CD4-positive, CD25-positive, alpha-beta regulatory T cell (primary cell): ENCODE measurements around the gene NUMA1. TPM values are rescaled to one million over a fixed set of nuclear protein-coding genes. Genes with fewer than 3 reads are reported as not detected.

ENCODE experiments used
- ATAC-seq, 2 donors: fragments of 150-1000 bp; cut with Tn5 transposase; one replicate each; pipeline ENCODE4 v1.10.0; 2021; ENCODE audit warnings: low read depth in 2 of 2, moderate number of reproducible peaks in 2 of 2, moderate library complexity in 1 of 2
- DNase-seq, 3 donors: peaks; one replicate each; pipeline versions ENCODE4 v3.0.0 to v3.0.0-alpha.2; 2012 to 2022; ENCODE audit warnings: mixed read lengths in 1 of 3
- H3K27ac ChIP-seq: one replicate; pipeline ENCODE4 v1.7.0; 2013; ENCODE audit warnings: mild to moderate bottlenecking, low read length; ENCODE audit not compliant: insufficient read depth, poor library complexity, severe bottlenecking
- H3K27me3 ChIP-seq: one replicate; pipeline ENCODE4 v1.7.0; 2013; ENCODE audit warnings: low read length; ENCODE audit not compliant: control insufficient read depth, insufficient read depth
- H3K36me3 ChIP-seq: one replicate; pipeline ENCODE4 v1.7.0; 2013; ENCODE audit warnings: mild to moderate bottlenecking, low read length, moderate library complexity; ENCODE audit not compliant: control insufficient read depth, insufficient read depth
- H3K4me1 ChIP-seq: 2 replicates; pipeline ENCODE4 v1.7.0; 2013; ENCODE audit warnings: mild to moderate bottlenecking, low read length; ENCODE audit not compliant: insufficient read depth, control insufficient read depth, poor library complexity, severe bottlenecking
- H3K4me3 ChIP-seq: one replicate; pipeline ENCODE4 v1.7.0; 2013; ENCODE audit warnings: low read depth, mild to moderate bottlenecking, low read length, moderate library complexity
- H3K9me3 ChIP-seq, 2 experiments: 1 replicate in 1 of 2; 2 replicates in 1 of 2; pipeline ENCODE4 v1.7.0; 2013; ENCODE audit warnings: low read length in 2 of 2, mild to moderate bottlenecking in 1 of 2, moderate library complexity in 1 of 2; ENCODE audit not compliant: control insufficient read depth in 2 of 2
- H3K27ac Mint-ChIP-seq, 3 donors: one replicate each; pipeline ENCODE4 v1.8.0; 2020 to 2022; ENCODE audit warnings: mild to moderate bottlenecking in 3 of 3, mixed read lengths in 3 of 3, moderate library complexity in 2 of 3
- H3K27me3 Mint-ChIP-seq: one replicate; pipeline ENCODE4 v1.8.0; 2022; ENCODE audit warnings: mild to moderate bottlenecking, mixed read lengths
- H3K36me3 Mint-ChIP-seq: one replicate; pipeline ENCODE4 v1.8.0; 2020; ENCODE audit warnings: mixed read lengths
- H3K4me1 Mint-ChIP-seq, 4 donors: one replicate each; pipeline ENCODE4 v1.8.0; 2020 to 2022; ENCODE audit warnings: mixed read lengths in 4 of 4, mild to moderate bottlenecking in 1 of 4
- H3K4me3 Mint-ChIP-seq, 4 donors: one replicate each; pipeline ENCODE4 v1.8.0; 2020 to 2022; ENCODE audit warnings: mild to moderate bottlenecking in 4 of 4, mixed read lengths in 4 of 4, moderate library complexity in 3 of 4
- H3K9me3 Mint-ChIP-seq, 7 donors: one replicate each; pipeline ENCODE4 v1.8.0; 2020 to 2022; ENCODE audit warnings: mixed read lengths in 7 of 7, mild to moderate bottlenecking in 3 of 7, moderate library complexity in 2 of 7
- polyA plus RNA-seq, 4 donors: library from polyadenylated mRNA; unstranded; fragments of 300-500 nt; fragmentation: Illumina TruSeq; gene quantifications; one replicate each; pipeline ENCODE4 v1.2.3, GENCODE V29; 2021
- total RNA-seq: library from RNA; stranded (reverse); gene quantifications from one replicate; pipeline ENCODE4 v1.2.3, GENCODE V29; 2022

The NUMA1 gene
- total and polyA plus RNA-seq, 5 donors from 2014 or later: 14.0 to 272 (median 23.5) TPM

GRCh38 chr11:72039856-72040401 lies 40.4 kb downstream of the NUMA1 start:
- H3K27ac ChIP-seq: peak overlapping the region; percentile 94
- Mint-ChIP-seq H3K27ac (no peak overlapping the region), H3K4me1 (peaks cover 21 to 59% (median 44%) of the 10 kb centered on the region in 4 donors), H3K27me3 (no peaks in the 10 kb centered on the region), H3K4me3 (no peak overlapping the region), H3K9me3 (no peaks in the 10 kb centered on the region), H3K36me3 (peaks cover 10% of the 10 kb centered on the region)
- no peak for ATAC-seq
- H3K27me3 ChIP-seq: no peaks in the 10 kb centered on the region
- DNase-seq: peak in 1 of 3 donors; percentile 14
- no peaks in the 10 kb centered on the region for H3K9me3 ChIP-seq
- H3K4me3 ChIP-seq: peak overlapping the region; percentile 90
- peaks cover 6% of the 10 kb centered on the region for H3K36me3 ChIP-seq
- H3K4me1 ChIP-seq: peaks cover 73% of the 10 kb centered on the region

- H3K4me1 Mint-ChIP-seq: peaks cover 21 to 57% (median 43%) of the 10 kb centered on the region in 4 donors
- peak in 1 of 3 donors; percentile 35 for DNase-seq
Measured at GRCh38 chr11:72039031-72039855, 41.1 kb downstream of the NUMA1 start.

DNA sequence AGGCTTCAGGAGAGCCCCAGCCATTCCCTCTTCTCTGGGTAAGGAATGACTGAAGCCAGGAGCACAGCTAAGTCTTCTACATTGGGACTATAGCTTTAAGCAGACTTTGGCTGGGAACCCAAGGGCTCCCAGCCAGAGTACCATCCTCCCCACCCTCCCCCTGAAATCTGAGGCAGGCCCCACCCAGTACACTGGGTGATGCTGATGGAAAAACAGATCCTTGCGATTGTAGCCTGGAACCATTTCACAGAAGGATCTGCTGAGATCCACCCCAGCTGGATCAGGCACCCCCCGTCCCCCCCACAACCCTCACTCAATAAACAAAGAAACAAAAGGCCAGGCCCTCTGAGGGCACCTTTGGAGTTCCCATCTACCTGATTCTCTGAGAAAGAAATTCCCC lies 41.9 kb downstream of the NUMA1 start:
- no peak overlapping the region for H3K4me3 Mint-ChIP-seq
- Histone ChIP-seq H3K27ac (peak overlapping the region; percentile 94), H3K9me3 (no peaks in the 10 kb centered on the region), H3K27me3 (no peaks in the 10 kb centered on the region), H3K4me3 (peak overlapping the region; percentile 90), H3K4me1 (peaks cover 73% of the 10 kb centered on the region), H3K36me3 (peaks cover 17% of the 10 kb centered on the region)
- no peak overlapping the region for H3K27ac Mint-ChIP-seq
- H3K4me1 Mint-ChIP-seq: peaks cover 14 to 57% (median 44%) of the 10 kb centered on the region in 4 donors
- DNase-seq (no peak), ATAC-seq (no peak)
- H3K27me3 Mint-ChIP-seq: no peaks in the 10 kb centered on the region
- peaks cover 11% of the 10 kb centered on the region for H3K36me3 Mint-ChIP-seq
- no peaks in the 10 kb centered on the region for H3K9me3 Mint-ChIP-seq

More at GRCh38 chr11:72039031-72039855, 41.1 kb downstream of the NUMA1 start:
- Histone ChIP-seq H3K36me3 (peaks cover 9% of the 10 kb centered on the region), H3K4me1 (peaks cover 73% of the 10 kb centered on the region), H3K27me3 (no peaks in the 10 kb centered on the region), H3K9me3 (no peaks in the 10 kb centered on the region), H3K27ac (peak overlapping the region; percentile 94), H3K4me3 (peak overlapping the region; percentile 90)
- Mint-ChIP-seq H3K9me3 (no peaks in the 10 kb centered on the region), H3K27me3 (no peaks in the 10 kb centered on the region), H3K4me3 (no peak overlapping the region), H3K36me3 (peaks cover 11% of the 10 kb centered on the region), H3K27ac (no peak overlapping the region)
- no peak for ATAC-seq

DNA sequence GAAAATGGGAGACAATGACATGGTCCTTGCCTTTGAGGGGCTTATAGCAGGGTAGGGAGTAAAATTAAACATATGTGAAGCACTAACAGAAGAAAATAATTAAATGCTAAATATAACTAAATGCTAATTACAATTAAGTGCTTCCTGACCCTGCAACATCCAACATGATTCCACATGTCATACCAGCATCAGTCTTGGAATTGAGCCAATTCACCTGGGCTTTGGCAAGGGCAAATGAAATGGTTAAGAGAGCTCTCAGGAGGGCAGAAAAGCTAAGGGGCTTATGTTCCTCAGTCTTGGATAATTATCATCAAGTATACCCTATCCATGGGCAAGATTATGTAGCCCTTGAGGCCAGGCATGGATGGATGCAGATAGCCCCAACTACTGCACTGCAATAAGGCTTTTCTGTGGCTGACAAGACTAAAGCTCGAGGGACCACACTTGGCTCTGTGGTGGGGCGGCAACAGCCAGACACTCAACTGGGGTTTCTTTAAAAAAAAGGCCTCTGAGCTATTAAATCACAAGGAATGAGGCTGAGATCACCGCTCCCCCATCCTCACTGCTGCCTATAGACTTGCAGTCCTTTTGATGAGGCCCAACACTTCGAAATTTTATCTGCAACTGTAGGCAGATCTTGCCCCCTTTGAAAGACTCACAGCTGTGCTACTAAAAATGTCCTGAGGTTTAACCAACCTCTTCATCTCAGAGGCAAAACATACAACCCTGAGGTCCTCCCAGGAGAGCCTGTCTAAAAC lies 42.6 kb downstream of the NUMA1 start:
- H3K4me3 ChIP-seq: peak overlapping the region; percentile 90
- DNase-seq (no peak), ATAC-seq (no peak)
- Mint-ChIP-seq H3K9me3 (no peaks in the 10 kb centered on the region), H3K36me3 (peaks cover 11% of the 10 kb centered on the region), H3K27ac (no peak overlapping the region), H3K4me3 (peak overlapping the region in 1 of 4 donors; percentile 47), H3K4me1 (peaks cover 9 to 57% (median 43%) of the 10 kb centered on the region in 4 donors), H3K27me3 (no peaks in the 10 kb centered on the region)
- peaks cover 24% of the 10 kb centered on the region for H3K36me3 ChIP-seq
- peak overlapping the region; percentile 94 for H3K27ac ChIP-seq
- no peaks in the 10 kb centered on the region for H3K9me3 ChIP-seq
- no peaks in the 10 kb centered on the region for H3K27me3 ChIP-seq
- H3K4me1 ChIP-seq: peaks cover 72% of the 10 kb centered on the region

- H3K4me3 ChIP-seq: peak overlapping the region; percentile 5
- H3K9me3 Mint-ChIP-seq: no peaks in the 10 kb centered on the region
- peak overlapping the region in 3 of 4 donors; percentile 47 to 77 (median 73) for H3K4me3 Mint-ChIP-seq
- H3K4me1 ChIP-seq: peaks cover 64% of the 10 kb centered on the region
- no peak for DNase-seq
- H3K27ac Mint-ChIP-seq: peak overlapping the region; percentile 60 to 88 (median 84)
- peak overlapping the region; percentile 35 for H3K27ac ChIP-seq
- no peaks in the 10 kb centered on the region for H3K27me3 ChIP-seq
- H3K9me3 ChIP-seq: no peaks in the 10 kb centered on the region
- H3K4me1 Mint-ChIP-seq: peaks cover 0 to 51% (median 38%) of the 10 kb centered on the region in 4 donors
- peaks cover 11% of the 10 kb centered on the region for H3K36me3 Mint-ChIP-seq
- no peak for ATAC-seq
- no peaks in the 10 kb centered on the region for H3K27me3 Mint-ChIP-seq
- H3K36me3 ChIP-seq: peaks cover 34% of the 10 kb centered on the region
Measured at GRCh38 chr11:72036687-72037086, 43.7 kb downstream of the NUMA1 start.

DNA sequence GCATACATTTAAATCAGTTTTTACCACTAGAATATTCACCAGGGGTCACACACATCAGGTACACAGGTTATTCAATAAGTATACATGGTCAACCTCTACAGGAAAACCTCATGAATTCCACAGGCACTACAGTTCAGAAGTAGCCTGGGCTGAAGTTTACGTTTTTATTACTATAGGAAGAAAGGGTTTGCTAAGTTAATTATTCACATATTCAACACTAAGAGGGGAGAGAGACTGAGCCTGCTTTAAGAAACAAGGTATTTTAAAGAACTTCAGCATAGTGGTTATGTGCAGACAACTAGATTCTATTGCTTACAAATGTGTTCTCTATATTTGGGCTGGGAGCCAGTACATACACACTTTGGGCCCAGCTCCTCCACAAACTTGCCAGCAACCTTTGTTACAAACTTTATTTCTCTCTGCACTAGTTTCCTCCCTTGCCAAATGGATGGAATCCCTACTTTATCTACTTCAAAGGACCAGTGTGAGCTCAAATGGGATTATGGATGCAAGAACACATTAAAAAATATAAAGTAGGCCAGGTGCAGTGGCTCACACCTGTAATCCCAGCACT lies 49.8 kb downstream of the NUMA1 start:
- peak overlapping the region; percentile 41 to 82 (median 57) for H3K27ac Mint-ChIP-seq
- H3K4me1 Mint-ChIP-seq: peaks cover 17 to 78% (median 52%) of the 10 kb centered on the region in 4 donors
- peak overlapping the region; percentile 15 to 84 (median 38) for H3K4me3 Mint-ChIP-seq
- Histone ChIP-seq H3K27ac (peak overlapping the region; percentile 45), H3K36me3 (peaks cover 89% of the 10 kb centered on the region), H3K9me3 (no peaks in the 10 kb centered on the region), H3K4me3 (no peak overlapping the region), H3K27me3 (no peaks in the 10 kb centered on the region), H3K4me1 (peaks cover 50% of the 10 kb centered on the region)
- ATAC-seq (no peak), DNase-seq (no peak)
- no peaks in the 10 kb centered on the region for H3K27me3 Mint-ChIP-seq
- no peaks in the 10 kb centered on the region for H3K9me3 Mint-ChIP-seq
- peaks cover 24% of the 10 kb centered on the region for H3K36me3 Mint-ChIP-seq

DNA sequence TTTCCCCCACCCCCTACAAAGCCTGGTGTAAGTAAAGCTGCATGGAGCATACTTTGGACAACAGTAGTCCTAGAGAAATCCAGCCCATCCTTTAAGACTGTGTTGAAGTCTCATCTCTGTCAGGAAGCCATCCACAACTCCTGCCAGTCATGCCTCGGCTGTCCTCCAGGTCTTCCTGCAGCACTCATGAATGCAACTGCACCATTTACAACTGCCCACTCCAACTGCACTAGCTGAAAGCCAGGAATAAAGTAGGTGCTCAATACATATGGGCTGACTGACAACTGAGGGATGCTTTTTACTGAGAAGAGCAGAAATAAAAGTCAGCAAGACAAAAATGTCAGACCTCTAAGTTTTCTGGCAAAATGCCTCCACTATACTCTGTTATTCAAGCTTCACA lies 54.3 kb downstream of the NUMA1 start:
- H3K27me3 Mint-ChIP-seq: no peaks in the 10 kb centered on the region
- Histone ChIP-seq H3K4me1 (peaks cover 35% of the 10 kb centered on the region), H3K36me3 (peaks cover 91% of the 10 kb centered on the region), H3K27ac (no peak overlapping the region), H3K4me3 (no peak overlapping the region), H3K27me3 (no peaks in the 10 kb centered on the region), H3K9me3 (no peaks in the 10 kb centered on the region)
- H3K27ac Mint-ChIP-seq: peak overlapping the region; percentile 23 to 84 (median 69)
- H3K9me3 Mint-ChIP-seq: no peaks in the 10 kb centered on the region
- peaks cover 35% of the 10 kb centered on the region for H3K36me3 Mint-ChIP-seq
- peaks cover 17 to 60% (median 47%) of the 10 kb centered on the region in 4 donors for H3K4me1 Mint-ChIP-seq
- DNase-seq: no peak
- ATAC-seq: no peak
- H3K4me3 Mint-ChIP-seq: no peak overlapping the region
